ENCODE results near the gene ZNF410. TPM values are rescaled to one million over a fixed set of nuclear protein-coding genes. Genes with fewer than 3 reads are reported as not detected.
A peak's percentile ranks its signal among the peaks of the same experiment; 100 is the strongest.

The ZNF410 gene
- total and polyA plus RNA-seq, 2 of the 13 experiments (the other 11 are each of a cell fraction or from before 2014, with no cell fraction given): 19.2 to 44.3 TPM

DNA sequence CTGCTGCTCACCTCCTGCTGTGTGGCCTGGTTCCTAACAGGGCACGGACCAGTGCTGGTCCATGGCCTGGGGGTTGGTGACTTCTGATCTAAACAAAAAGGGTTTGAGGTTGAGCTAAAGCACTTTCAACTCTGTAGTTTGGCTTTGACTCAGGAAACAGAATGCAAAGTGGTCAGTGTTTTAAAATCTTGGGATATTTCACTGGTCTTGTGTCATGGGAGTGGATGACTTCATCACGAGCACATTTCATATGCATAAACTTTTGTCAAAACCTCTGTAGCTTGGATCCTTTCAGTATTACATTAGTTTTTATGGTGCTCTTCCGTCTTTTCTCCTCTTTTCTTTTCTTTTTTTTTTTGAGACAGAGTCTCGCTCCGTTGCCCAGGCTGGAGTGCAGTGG lies 37.7 kb downstream of the ZNF410 start (continued):
- no peak for TF ChIP-seq AGO2 (optimal IDR thresholded peaks at IDR 0.05; ENCODE audit: low read depth, low read length)
- TF ChIP-seq AHR (CRISPR knock-in tag; IDR thresholded peaks at IDR 0.05): no peak
- no peak for TF ChIP-seq ARNT2 (CRISPR knock-in tag; IDR thresholded peaks at IDR 0.05; ENCODE audit: low read depth)
- no peak for TF ChIP-seq BRD4 (CRISPR knock-in tag; IDR thresholded peaks at IDR 0.05)
- TF ChIP-seq AKAP8 (CRISPR knock-in tag; IDR thresholded peaks at IDR 0.05): no peak
- no peak for TF ChIP-seq KAT8 (CRISPR knock-in tag; IDR thresholded peaks at IDR 0.05)
- TF ChIP-seq ZNF431 (CRISPR knock-in tag; IDR thresholded peaks at IDR 0.05; ENCODE audit: borderline replicate concordance, low read depth): no peak

DNA sequence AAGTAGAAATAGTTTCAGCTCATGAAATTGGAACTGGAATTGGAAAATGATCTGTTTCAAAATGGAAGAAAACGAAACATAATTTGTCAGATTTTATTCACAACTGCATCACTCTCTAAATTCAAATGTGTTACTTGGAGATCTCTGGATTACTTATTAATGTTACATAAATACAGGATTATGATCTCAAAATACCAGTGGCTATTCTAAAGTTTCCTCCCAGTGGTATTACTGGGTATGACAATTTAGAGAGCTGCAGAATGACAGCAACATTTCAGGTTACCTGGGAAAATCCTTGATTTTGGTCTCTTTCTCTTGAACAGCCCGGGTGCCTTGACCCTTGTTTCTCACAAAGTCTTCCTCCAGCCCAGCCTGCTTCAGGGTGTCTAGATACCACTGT lies 49.0 kb downstream of the ZNF410 start:
- no peaks in the 10 kb centered on the region for H3K27me3 ChIP-seq (ENCODE audit: control insufficient read depth in 1 of 2, insufficient read depth in 2 of 2, low read length in 2 of 2)
- H2AFZ ChIP-seq (ENCODE audit: low read length): no peak overlapping the region
- intact Hi-C loops (cut with micrococcal nuclease; ENCODE audit: unreplicated experiment) (no loop called here), in situ Hi-C loops (cut with HindIII; ENCODE audit: extremely low pct_ligation_motif_present, low pct_unique_long_range_greater_than_20kb) (no loop called here)
- no peak for DNase-seq (ENCODE audit: low spot score)
- H3K79me2 ChIP-seq (ENCODE audit: insufficient read depth, low read length): no peaks in the 10 kb centered on the region
- H4K20me1 ChIP-seq (ENCODE audit: insufficient read depth, low read length): no peaks in the 10 kb centered on the region
- no TSS peak for BruUV-seq (replicated peaks)
- ChIA-PET CTCF (ENCODE audit: low intra/inter-chr PET ratio, low total read pairs) (no interaction called here), POLR2A (interaction anchor here (1.1 to 1.2 kb wide), 2 partner anchors 14 to 48 kb away, joined by 3 read pairs; partner anchors contain the start of gene FAM161B)
- H3K4me1 ChIP-seq (ENCODE audit: insufficient read depth, low read length): peaks cover 6% of the 10 kb centered on the region
- no peak overlapping the region for H3K4me2 ChIP-seq (ENCODE audit: low read depth, low read length)
- H3K4me3 ChIP-seq (replicated peaks in 1 of 3; ENCODE audit: insufficient read depth in 1 of 3, low read depth in 2 of 3, low read length in 3 of 3): no peak overlapping the region
- 74% methylated on average over 2 of the region's 2 CpGs for WGBS (ENCODE audit: low lambda C conversion rate)
- TF ChIP-seq STAG1 (CRISPR knock-in tag; IDR thresholded peaks at IDR 0.05) (peak; percentile 10; the same call in 1 of the 2 replicates), SRF (IDR thresholded peaks at IDR 0.05; ENCODE audit: low read depth, low read length) (no peak), ZBTB20 (CRISPR knock-in tag; IDR thresholded peaks at IDR 0.05; ENCODE audit: borderline replicate concordance, low read depth) (no peak)
- no peak overlapping the region for H3K27ac ChIP-seq (ENCODE audit: extremely low read length, insufficient read depth, low read length)
- H3K9me3 ChIP-seq (ENCODE audit: low read length): no peaks in the 10 kb centered on the region
- no peak overlapping the region for H3K9ac ChIP-seq (ENCODE audit: insufficient read depth, low read depth, low read length)
- H3K36me3 ChIP-seq (replicated peaks in 1 of 2; ENCODE audit: control insufficient read depth in 1 of 2, insufficient read depth in 2 of 2, low read length in 2 of 2): peaks cover 6 to 37% of the 10 kb centered on the region in 2 experiments
- FAIRE-seq: peak; percentile 4
- peak; percentile 63 for ATAC-seq

Measured in HepG2 (cell line).